GM19328 (cell line): ENCODE results near the gene ARL14EPL.
A peak's percentile ranks its signal among the peaks of the same experiment; 100 is the strongest.
"Not testable (repeated sequence)": the region's sequence is repeated elsewhere in the genome, so short reads cannot be mapped to it uniquely, and the experiment has no call there.

Experiments
- ATAC-seq: cut with Tn5 transposase; IDR thresholded peaks from one replicate; pipeline ENCODE4 v1.9.1; 2021; ENCODE audit warnings: mild to moderate bottlenecking, moderate library complexity; ENCODE audit not compliant: unreplicated experiment

Gene ARL14EPL

GRCh38 chr5:116046261-116046660 is 14.0 kb downstream of the ARL14EPL start:
- ATAC-seq = no peak

DNA sequence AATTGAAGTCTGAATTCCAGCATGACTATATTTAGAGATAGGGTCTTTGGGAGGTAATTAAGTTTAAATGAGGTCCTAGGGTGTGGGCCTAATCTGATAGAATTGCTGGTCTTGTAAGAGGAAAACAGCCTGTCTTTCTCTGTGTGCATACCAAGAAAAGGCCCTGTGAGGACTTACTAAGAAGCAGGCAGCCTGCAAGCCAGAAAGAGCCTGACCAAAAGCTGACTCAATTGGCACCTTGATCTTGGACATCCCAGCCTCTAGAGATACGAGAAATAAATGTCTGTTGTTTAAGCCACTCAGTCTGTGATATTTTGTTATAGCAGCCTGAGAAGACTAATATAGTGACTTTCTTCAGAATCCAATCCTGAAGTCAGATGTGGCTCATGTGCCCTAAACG is 14.6 kb downstream of the ARL14EPL start:
- no peak for ATAC-seq

- no peak for ATAC-seq
Measured at GRCh38 chr5:116058346-116058936, 26.2 kb downstream of the ARL14EPL start.

DNA sequence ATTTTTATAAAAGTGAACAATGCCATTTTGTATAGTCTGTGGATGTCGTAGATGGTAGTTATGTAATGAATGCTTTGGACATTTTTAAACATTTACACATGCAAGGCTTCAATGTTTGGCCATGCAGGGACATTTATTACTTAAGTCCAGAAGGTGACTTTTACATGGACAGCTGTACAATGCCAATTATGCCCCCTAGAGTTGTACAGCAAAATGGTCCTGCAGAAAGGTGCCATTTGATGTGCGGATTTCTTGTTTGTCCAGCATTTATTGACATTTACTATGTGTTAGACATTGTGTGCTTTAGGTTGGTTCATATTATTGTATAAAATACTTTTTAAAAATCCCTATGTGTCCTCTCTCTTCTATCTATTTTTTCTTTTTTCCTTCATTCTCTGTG is 30.1 kb downstream of the ARL14EPL start:
- ATAC-seq = no peak

DNA sequence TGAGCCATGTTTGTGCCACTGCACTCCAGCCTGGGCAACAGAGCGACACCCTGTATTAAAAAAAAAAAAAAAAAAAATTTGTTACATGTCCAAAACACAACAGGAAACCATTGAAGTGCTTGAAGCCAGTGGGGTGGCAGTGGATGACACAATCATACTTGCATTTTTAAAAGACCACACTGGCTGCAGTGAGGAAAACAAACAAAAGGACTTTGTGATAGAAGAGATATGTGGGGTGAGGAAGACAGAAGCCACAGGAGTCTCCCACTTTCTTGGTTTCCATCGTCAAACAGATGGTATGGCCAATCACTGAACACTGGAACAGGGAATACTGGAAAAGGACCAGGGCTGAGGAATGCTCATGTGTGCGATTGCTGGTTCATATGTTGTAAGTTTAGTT is 31.7 kb downstream of the ARL14EPL start:
- no peak for ATAC-seq

- ATAC-seq = no peak
Measured at GRCh38 chr5:116068028-116068632, 35.9 kb downstream of the ARL14EPL start.

GRCh38 chr5:116071211-116071610 is 38.9 kb downstream of the ARL14EPL start:
- ATAC-seq = no peak

DNA sequence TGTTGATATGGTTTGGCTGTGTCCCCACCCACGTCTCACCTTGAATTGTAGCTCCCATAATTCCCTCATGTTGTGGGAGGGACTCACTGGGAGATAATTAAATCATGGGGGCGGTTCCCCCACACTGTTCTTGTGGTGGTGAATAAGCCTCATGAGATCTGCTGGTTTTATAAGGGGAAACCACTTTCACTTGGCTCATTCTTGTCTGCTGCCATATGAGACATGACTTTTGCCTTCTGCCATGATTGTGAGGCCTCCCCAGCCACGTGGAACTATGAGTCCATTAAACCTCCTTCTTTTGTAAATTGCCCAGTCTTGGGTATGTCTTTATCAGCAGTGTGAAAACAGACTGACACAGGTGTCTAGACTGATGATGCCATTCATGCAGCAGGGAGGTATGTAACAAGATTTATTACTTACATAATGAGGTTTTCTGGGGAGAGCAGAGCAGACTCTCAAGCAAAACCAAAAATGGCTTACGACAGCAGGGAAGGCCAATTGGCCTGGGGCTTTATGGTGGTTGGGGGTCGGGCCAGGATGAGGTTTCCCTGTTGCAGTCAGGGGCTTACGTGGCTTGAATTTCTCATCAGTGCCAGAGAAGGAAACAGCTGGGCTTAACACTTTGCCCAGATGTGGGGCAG is 43.0 kb downstream of the ARL14EPL start:
- no peak for ATAC-seq

- ATAC-seq = peak; percentile 97
Measured at GRCh38 chr5:116076496-116076895, 44.2 kb downstream of the ARL14EPL start.

DNA sequence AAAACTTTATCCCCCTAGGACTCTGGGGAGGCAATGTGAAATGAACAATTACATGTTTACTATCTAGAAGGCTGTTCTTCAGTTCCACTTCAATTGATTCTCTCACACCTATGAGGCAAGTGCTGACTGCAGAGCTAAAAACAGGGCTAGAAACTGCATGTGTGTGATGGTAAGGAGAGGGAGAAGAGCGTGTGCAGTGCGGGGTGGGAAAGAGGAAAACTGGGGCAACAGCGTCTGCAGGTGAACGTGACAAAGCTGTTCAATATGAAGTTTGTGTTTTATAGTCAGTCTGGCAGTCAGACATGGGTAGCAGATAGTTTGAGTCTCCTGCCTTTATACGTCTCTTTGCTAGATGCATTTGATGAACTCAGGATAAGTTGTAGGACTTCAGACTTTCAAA is 45.9 kb downstream of the ARL14EPL start:
- no peak for ATAC-seq

DNA sequence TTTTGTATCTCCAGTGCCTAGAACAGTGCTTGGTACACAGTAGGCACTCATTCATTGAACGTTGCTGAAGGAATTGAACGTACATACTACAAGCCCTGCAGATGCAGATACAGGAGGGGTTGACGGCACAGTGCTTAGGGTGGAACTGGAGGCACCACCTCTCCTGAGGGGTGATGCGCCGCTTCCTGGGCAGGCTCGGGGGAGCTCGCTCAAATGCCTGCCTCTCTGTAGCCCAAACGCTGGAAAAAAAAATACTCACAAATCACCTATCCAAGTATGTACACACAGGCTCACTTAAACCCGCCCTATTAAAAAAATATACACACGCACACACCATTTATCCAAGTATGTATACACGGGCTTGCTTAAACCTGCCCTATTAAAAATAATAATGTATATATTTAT is 52.0 kb downstream of the ARL14EPL start:
- ATAC-seq = peak; percentile 31

DNA sequence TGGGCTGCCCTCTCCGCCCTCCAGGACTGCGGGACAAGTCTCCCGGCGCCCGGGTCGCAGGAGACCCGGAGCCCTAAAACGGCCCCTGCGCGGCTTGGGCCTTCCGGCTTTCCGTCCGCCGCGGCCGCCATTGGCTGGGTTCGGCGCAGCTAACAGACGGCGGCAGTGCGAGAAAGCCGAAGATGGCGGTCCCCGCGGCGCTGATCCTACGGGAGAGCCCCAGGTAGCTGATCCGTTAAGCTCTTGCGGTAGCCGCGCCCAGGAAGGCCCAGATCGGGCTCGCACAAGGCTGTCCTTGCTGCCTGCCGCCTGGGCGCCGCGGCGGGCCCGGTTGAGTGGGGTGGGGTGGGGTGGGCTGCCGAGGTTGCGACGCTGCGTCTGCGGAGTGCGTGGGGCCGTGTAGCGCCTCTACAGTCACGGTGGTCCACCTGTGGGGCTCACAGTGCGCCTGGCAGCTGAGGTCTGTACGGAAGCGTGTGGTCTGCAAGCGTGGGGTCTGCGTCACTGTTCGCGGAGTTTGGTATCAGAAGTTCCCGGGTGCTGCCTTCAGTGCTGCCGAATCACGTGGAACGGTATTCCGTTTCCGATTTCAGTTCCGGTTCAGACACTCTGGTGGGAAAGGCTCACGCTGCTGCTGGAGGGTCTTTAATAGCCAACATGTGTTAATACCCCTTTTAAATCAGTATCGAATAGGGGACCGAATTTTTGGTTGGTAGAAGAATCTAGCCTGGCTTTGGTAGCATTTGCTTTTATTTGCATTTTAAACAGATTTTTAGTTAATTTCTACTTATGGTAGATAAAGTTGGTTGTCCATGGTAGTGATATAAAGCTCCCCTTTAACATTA is 52.8 kb downstream of the ARL14EPL start, which contains the start of gene COMMD10:
Gene COMMD10 (plus strand): TSS at position 155 of the 845 bp plus-strand sequence.
- ATAC-seq = peak; percentile 84

DNA sequence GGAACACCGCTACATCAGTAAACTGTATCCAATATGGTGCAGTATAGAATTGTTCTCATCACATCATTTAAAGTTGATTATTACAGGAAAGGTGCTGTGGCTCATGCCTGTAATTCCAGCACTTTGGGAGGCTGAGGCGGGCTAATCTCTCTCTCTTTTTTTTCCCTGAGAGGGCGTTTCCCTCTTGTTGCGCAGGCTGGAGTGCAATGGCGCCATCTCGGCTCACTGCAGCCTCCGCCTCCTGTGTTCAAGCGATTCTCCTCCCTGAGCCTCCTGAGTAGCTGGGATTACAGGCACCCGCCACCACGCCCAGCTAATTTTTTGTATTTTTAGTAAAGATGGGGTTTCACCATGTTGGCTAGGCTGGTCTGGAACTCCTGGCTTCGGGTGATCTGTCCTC is 54.0 kb downstream of the ARL14EPL start:
- not testable (repeated sequence) for ATAC-seq

- no peak for ATAC-seq
Measured at GRCh38 chr5:116088062-116088461, 55.8 kb downstream of the ARL14EPL start.

DNA sequence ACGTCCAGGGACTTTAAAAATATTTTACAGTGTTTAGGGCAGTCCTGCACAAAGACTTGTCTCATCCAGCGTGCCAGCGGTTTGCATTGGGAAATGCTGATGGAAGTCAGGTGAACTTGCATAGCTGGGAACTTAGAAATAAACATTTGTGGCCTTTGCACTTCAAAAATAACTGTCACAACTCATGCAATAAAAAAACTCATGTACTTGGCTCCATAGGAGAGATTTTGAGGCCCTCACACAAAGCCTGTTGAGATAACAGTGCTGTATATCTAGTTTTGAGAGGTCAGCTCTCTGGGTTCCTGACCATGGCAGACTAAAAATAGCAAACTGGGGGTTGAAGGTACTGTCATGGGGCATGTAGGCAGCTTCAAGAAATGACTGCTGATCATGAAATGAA is 58.0 kb downstream of the ARL14EPL start:
- ATAC-seq = no peak

DNA sequence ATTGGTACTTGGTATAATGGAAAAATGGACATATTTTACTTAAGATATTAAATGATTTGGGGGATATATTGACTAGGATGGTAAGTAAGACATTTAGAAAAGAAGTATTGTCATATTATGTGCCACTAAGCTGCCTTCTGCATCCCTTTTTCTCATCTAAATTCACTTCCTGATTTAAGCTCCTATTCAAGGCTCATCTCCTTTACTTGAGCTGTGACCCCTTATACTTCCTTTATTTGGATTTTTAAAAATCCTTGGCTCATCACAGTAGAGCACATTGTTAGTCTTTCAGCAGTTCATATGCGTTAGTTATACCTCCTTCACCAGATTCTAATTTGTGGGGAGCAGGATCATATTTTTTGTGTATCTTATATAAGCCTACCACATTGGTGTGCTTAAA is 59.1 kb downstream of the ARL14EPL start:
- ATAC-seq = no peak

GRCh38 chr5:116097301-116097700 is 65.0 kb downstream of the ARL14EPL start:
- no peak for ATAC-seq

GRCh38 chr5:116098998-116099397 is 66.7 kb downstream of the ARL14EPL start:
- ATAC-seq = no peak

GRCh38 chr5:116104941-116105340 is 72.7 kb downstream of the ARL14EPL start:
- ATAC-seq = not testable (repeated sequence)
